Erythroblast (primary cell): Measurements from ENCODE around the gene DZANK1.

ENCODE experiments used
- GATA1 ChIP-seq: IDR thresholded peaks from 2 replicates; pipeline ENCODE4 v1.6.1; 2011; ENCODE audit warnings: low read depth, mild to moderate bottlenecking, control low read depth, low read length, moderate library complexity
- POLR2A ChIP-seq: IDR thresholded peaks from 2 replicates; pipeline ENCODE4 v1.6.1; 2011; ENCODE audit warnings: mild to moderate bottlenecking, low read length

DNA sequence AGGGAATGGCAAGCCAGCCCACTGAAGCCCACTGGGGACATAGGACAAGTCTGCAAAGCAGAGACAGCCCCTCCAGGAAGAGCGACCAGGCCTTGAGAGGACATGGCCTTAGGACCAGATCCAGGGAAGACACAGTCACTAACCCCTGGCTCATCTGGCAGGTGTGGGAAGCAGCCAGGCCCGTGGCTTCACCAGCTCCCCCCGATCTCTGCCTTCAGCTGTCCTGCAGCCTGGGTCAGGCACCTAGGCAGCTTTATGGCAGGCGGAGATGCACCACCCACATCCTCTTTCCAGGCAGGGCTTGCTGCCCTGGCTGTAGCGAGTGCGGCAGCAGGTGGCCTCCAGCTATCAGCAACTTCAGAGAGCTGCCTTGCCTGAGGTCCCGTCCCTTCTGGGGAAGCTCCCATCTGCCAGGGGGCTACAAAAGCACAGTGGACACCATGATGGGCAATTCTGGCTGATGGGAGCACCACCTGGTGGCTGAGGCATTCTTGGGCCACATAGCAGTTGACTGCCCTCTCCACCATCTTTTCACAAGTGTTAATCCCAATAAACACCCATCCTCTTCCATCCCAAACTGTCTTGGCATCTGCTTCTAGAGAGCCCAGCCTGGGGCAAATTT is 85.8 kb downstream of the DZANK1 start:
- TF ChIP-seq POLR2A (no peak), GATA1 (no peak)
